Effector memory CD8-positive, alpha-beta T cell (primary cell): ENCODE measurements around the gene LGALS9B.
"Not testable (repeated sequence)": the region's sequence is repeated elsewhere in the genome, so short reads cannot be mapped to it uniquely, and the experiment has no call there.

ENCODE experiments used
- ATAC-seq: fragments of 150-1000 bp; cut with Tn5 transposase; replicated peaks from 2 replicates; pipeline ENCODE4 v1.10.0; 2021; ENCODE audit warnings: mild to moderate bottlenecking, moderate library complexity
- DNase-seq, 3 experiments: peaks; one replicate each; pipeline ENCODE4 v3.0.0; 2021
- H3K27ac Mint-ChIP-seq, 2 donors: one replicate each; pipeline ENCODE4 v1.8.0; 2022; ENCODE audit warnings: mild to moderate bottlenecking in 2 of 2, mixed read lengths in 2 of 2, moderate library complexity in 2 of 2
- H3K27me3 Mint-ChIP-seq, 2 donors: one replicate each; pipeline ENCODE4 v1.8.0; 2022; ENCODE audit warnings: mixed read lengths in 2 of 2
- H3K36me3 Mint-ChIP-seq: one replicate; pipeline ENCODE4 v1.8.0; 2022; ENCODE audit warnings: mild to moderate bottlenecking, moderate library complexity, mixed read lengths; ENCODE audit not compliant: insufficient read depth
- H3K4me1 Mint-ChIP-seq, 2 donors: one replicate each; pipeline ENCODE4 v1.8.0; 2022; ENCODE audit warnings: low read depth in 2 of 2, mixed read lengths in 2 of 2
- H3K4me3 Mint-ChIP-seq, 2 donors: one replicate each; pipeline ENCODE4 v1.8.0; 2022; ENCODE audit warnings: mild to moderate bottlenecking in 2 of 2, mixed read lengths in 2 of 2, moderate library complexity in 2 of 2
- H3K9me3 Mint-ChIP-seq, 2 donors: one replicate each; pipeline ENCODE4 v1.8.0; 2022; ENCODE audit warnings: mixed read lengths in 2 of 2

The LGALS9B gene

GRCh38 chr17:20457848-20458381, 9.4 kb downstream of the LGALS9B start:
- H3K9me3 Mint-ChIP-seq, H3K36me3 Mint-ChIP-seq, H3K27ac Mint-ChIP-seq, DNase-seq, ATAC-seq, H3K4me1 Mint-ChIP-seq, H3K4me3 Mint-ChIP-seq, H3K27me3 Mint-ChIP-seq: not testable (repeated sequence)

- not testable (repeated sequence) for H3K9me3 Mint-ChIP-seq, H3K4me1 Mint-ChIP-seq, H3K36me3 Mint-ChIP-seq, H3K27ac Mint-ChIP-seq, H3K27me3 Mint-ChIP-seq, H3K4me3 Mint-ChIP-seq, DNase-seq, ATAC-seq
These were observed 12.2 kb downstream of the LGALS9B start for GRCh38 chr17:20455106-20455505.

GRCh38 chr17:20453820-20454434, 13.4 kb downstream of the LGALS9B start:
- H3K4me1 Mint-ChIP-seq, ATAC-seq, H3K27me3 Mint-ChIP-seq, DNase-seq, H3K9me3 Mint-ChIP-seq, H3K36me3 Mint-ChIP-seq, H3K4me3 Mint-ChIP-seq, H3K27ac Mint-ChIP-seq: not testable (repeated sequence)

- not testable (repeated sequence) for H3K27ac Mint-ChIP-seq, H3K4me3 Mint-ChIP-seq, H3K9me3 Mint-ChIP-seq, H3K4me1 Mint-ChIP-seq, H3K27me3 Mint-ChIP-seq, DNase-seq, H3K36me3 Mint-ChIP-seq
- peak; percentile 93 for ATAC-seq
These were observed 16.5 kb downstream of the LGALS9B start for GRCh38 chr17:20450852-20451251.

- not testable (repeated sequence) for ATAC-seq, H3K4me1 Mint-ChIP-seq, H3K4me3 Mint-ChIP-seq, H3K36me3 Mint-ChIP-seq, H3K27ac Mint-ChIP-seq, DNase-seq, H3K27me3 Mint-ChIP-seq, H3K9me3 Mint-ChIP-seq
These were observed 19.6 kb downstream of the LGALS9B start for GRCh38 chr17:20447534-20448321.

GRCh38 chr17:20446895-20447294, 20.4 kb downstream of the LGALS9B start:
- H3K36me3 Mint-ChIP-seq, H3K9me3 Mint-ChIP-seq, H3K27me3 Mint-ChIP-seq, H3K4me3 Mint-ChIP-seq, H3K27ac Mint-ChIP-seq, DNase-seq, H3K4me1 Mint-ChIP-seq, ATAC-seq: not testable (repeated sequence)

GRCh38 chr17:20444581-20445236, 22.6 kb downstream of the LGALS9B start:
- not testable (repeated sequence) for H3K36me3 Mint-ChIP-seq, H3K27me3 Mint-ChIP-seq, H3K4me1 Mint-ChIP-seq, H3K27ac Mint-ChIP-seq, H3K4me3 Mint-ChIP-seq, ATAC-seq, DNase-seq, H3K9me3 Mint-ChIP-seq

GRCh38 chr17:20444173-20444572, 23.2 kb downstream of the LGALS9B start:
- not testable (repeated sequence) for H3K4me3 Mint-ChIP-seq, H3K9me3 Mint-ChIP-seq, ATAC-seq, DNase-seq, H3K27ac Mint-ChIP-seq, H3K36me3 Mint-ChIP-seq, H3K27me3 Mint-ChIP-seq, H3K4me1 Mint-ChIP-seq

- not testable (repeated sequence) for ATAC-seq
These were observed 23.7 kb downstream of the LGALS9B start for GRCh38 chr17:20443632-20444031.

DNA sequence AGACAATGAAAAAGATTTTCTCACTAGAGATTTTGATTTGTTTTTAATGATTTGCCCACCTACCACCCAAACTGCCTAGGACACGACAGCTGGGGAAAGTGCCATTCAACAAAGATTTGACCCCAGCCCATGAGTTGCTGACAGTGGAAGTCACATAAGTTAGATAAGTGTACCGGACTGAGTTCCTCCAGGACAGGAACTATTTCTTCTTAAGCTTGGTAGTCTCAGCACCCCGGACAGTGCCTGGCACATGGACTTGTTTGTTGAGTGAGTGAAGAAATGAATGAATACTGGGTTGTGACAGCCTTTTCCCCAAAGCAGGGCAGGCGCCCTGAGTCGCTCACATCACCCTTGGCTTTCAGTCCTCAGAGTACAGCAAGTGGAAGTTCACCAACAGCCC, 26.7 kb downstream of the LGALS9B start:
- ATAC-seq, H3K4me1 Mint-ChIP-seq, DNase-seq, H3K36me3 Mint-ChIP-seq, H3K9me3 Mint-ChIP-seq, H3K27me3 Mint-ChIP-seq, H3K4me3 Mint-ChIP-seq, H3K27ac Mint-ChIP-seq: not testable (repeated sequence)

More at GRCh38 chr17:20443632-20444031, 23.7 kb downstream of the LGALS9B start:
- not testable (repeated sequence) for DNase-seq, H3K4me1 Mint-ChIP-seq, H3K9me3 Mint-ChIP-seq, H3K27me3 Mint-ChIP-seq, H3K4me3 Mint-ChIP-seq, H3K27ac Mint-ChIP-seq, H3K36me3 Mint-ChIP-seq

DNA sequence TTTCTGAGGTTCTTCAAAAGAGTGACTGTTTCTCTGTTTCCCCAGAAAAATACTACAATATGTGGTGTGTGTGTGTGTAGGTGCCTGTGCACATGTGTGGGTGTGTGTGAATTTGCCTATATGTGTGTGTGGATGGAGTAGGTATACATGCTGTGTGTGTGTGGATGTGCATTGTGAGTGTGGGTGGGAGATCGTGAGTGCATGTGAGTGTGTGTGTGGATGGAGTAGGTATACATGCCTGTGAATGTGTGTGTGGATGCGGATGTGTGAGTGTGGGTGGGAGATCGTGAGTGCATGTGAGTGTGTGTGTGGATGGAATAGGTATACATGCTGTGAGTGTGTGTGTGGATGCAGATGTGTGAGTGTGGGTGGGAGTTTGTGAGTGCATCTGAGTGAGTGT, 32.2 kb downstream of the LGALS9B start:
- not testable (repeated sequence) for H3K36me3 Mint-ChIP-seq, H3K4me3 Mint-ChIP-seq, ATAC-seq, H3K4me1 Mint-ChIP-seq, H3K27ac Mint-ChIP-seq, H3K27me3 Mint-ChIP-seq, DNase-seq, H3K9me3 Mint-ChIP-seq

GRCh38 chr17:20433382-20433781, 34.0 kb downstream of the LGALS9B start:
- not testable (repeated sequence) for H3K4me3 Mint-ChIP-seq, H3K9me3 Mint-ChIP-seq, H3K36me3 Mint-ChIP-seq, H3K27ac Mint-ChIP-seq, DNase-seq, H3K4me1 Mint-ChIP-seq, H3K27me3 Mint-ChIP-seq, ATAC-seq

- not testable (repeated sequence) for H3K4me1 Mint-ChIP-seq, DNase-seq, H3K27ac Mint-ChIP-seq, H3K9me3 Mint-ChIP-seq, H3K4me3 Mint-ChIP-seq, H3K27me3 Mint-ChIP-seq, ATAC-seq, H3K36me3 Mint-ChIP-seq
These were observed 40.1 kb downstream of the LGALS9B start for GRCh38 chr17:20427264-20427663.

GRCh38 chr17:20422826-20423225, 44.5 kb downstream of the LGALS9B start:
- ATAC-seq, H3K4me3 Mint-ChIP-seq, H3K27me3 Mint-ChIP-seq, H3K9me3 Mint-ChIP-seq, H3K27ac Mint-ChIP-seq, DNase-seq, H3K4me1 Mint-ChIP-seq, H3K36me3 Mint-ChIP-seq: not testable (repeated sequence)
